ENCODE data around the gene WDTC1.

Gene WDTC1

GRCh38 chr1:27331426-27331825, 97.0 kb downstream of the WDTC1 start:
- no peak for TF ChIP-seq EZH2phosphoT487 (IDR thresholded peaks at IDR 0.05; ENCODE audit: low read depth)
- TF ChIP-seq, protein P1, sequence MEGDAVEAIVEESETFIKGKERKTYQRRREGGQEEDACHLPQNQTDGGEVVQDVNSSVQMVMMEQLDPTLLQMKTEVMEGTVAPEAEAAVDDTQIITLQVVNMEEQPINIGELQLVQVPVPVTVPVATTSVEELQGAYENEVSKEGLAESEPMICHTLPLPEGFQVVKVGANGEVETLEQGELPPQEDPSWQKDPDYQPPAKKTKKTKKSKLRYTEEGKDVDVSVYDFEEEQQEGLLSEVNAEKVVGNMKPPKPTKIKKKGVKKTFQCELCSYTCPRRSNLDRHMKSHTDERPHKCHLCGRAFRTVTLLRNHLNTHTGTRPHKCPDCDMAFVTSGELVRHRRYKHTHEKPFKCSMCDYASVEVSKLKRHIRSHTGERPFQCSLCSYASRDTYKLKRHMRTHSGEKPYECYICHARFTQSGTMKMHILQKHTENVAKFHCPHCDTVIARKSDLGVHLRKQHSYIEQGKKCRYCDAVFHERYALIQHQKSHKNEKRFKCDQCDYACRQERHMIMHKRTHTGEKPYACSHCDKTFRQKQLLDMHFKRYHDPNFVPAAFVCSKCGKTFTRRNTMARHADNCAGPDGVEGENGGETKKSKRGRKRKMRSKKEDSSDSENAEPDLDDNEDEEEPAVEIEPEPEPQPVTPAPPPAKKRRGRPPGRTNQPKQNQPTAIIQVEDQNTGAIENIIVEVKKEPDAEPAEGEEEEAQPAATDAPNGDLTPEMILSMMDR (IDR thresholded peaks at IDR 0.05; ENCODE audit: low read depth, low read length): no peak
- no peak overlapping the region for H3K9ac ChIP-seq (ENCODE audit: low read length)
- H3K4me2 ChIP-seq (ENCODE audit: low read length): no peak overlapping the region

DNA sequence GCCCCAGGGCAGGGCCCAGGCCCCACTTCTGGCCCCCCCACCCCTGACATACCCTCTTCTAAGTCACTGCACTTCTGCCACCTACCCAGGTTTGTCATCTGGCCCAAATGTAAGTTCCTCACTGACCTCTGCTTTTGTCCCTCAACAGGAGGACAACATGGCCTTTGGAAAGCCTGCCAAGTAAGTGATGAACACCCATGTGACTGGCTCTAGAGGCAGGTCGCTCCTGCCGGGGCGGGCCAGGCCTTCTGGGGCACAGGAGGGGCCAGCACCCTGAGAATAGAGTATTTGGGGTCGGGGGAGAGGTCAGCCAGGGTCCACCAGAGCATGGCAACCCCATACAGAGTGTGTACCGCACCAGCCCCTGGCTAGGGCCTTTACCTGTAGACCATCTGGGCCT, 97.5 kb downstream of the WDTC1 start:
- peaks cover 3% of the 10 kb centered on the region for H3K36me3 ChIP-seq (replicated peaks; ENCODE audit: low read depth, low read length)
- no peak overlapping the region for H3K4me3 ChIP-seq (ENCODE audit: low read length)
- H2AFZ ChIP-seq (ENCODE audit: low read depth, low read length): no peak overlapping the region
- peaks cover 27% of the 10 kb centered on the region for H3K79me2 ChIP-seq (ENCODE audit: low read length)
- no peaks in the 10 kb centered on the region for H4K20me1 ChIP-seq (ENCODE audit: insufficient read depth, low read length)
- no peak overlapping the region for H3K27ac ChIP-seq (ENCODE audit: low read length)
- TF ChIP-seq, protein P1 (IDR thresholded peaks at IDR 0.05; ENCODE audit: low read depth, low read length): no peak
- no peak for TF ChIP-seq EZH2phosphoT487 (IDR thresholded peaks at IDR 0.05; ENCODE audit: low read depth)
- no peaks in the 10 kb centered on the region for H3K9me3 ChIP-seq (ENCODE audit: insufficient read depth, low read length)
- H3K27me3 ChIP-seq (ENCODE audit: low read depth, low read length): no peaks in the 10 kb centered on the region
- H3K9ac ChIP-seq (ENCODE audit: low read length): no peak overlapping the region
- no peak overlapping the region for H3K4me2 ChIP-seq (ENCODE audit: low read length)
- H3K4me1 ChIP-seq (ENCODE audit: low read length): no peaks in the 10 kb centered on the region

More at GRCh38 chr1:27331426-27331825, 97.0 kb downstream of the WDTC1 start:
- Histone ChIP-seq H3K36me3 (replicated peaks; ENCODE audit: low read depth, low read length) (peaks cover 3% of the 10 kb centered on the region), H2AFZ (ENCODE audit: low read depth, low read length) (no peak overlapping the region), H3K4me1 (ENCODE audit: low read length) (no peaks in the 10 kb centered on the region), H3K79me2 (ENCODE audit: low read length) (peaks cover 32% of the 10 kb centered on the region), H4K20me1 (ENCODE audit: insufficient read depth, low read length) (no peaks in the 10 kb centered on the region), H3K27ac (ENCODE audit: low read length) (no peak overlapping the region), H3K9me3 (ENCODE audit: insufficient read depth, low read length) (no peaks in the 10 kb centered on the region), H3K4me3 (ENCODE audit: low read length) (no peak overlapping the region), H3K27me3 (ENCODE audit: low read depth, low read length) (no peaks in the 10 kb centered on the region)

- Histone ChIP-seq H3K79me2 (ENCODE audit: low read length) (peaks cover 21% of the 10 kb centered on the region), H3K4me3 (ENCODE audit: low read length) (no peak overlapping the region), H3K27me3 (ENCODE audit: low read depth, low read length) (no peaks in the 10 kb centered on the region), H2AFZ (ENCODE audit: low read depth, low read length) (no peak overlapping the region), H3K4me1 (ENCODE audit: low read length) (no peaks in the 10 kb centered on the region), H3K36me3 (replicated peaks; ENCODE audit: low read depth, low read length) (peaks cover 3% of the 10 kb centered on the region), H3K4me2 (ENCODE audit: low read length) (no peak overlapping the region), H3K9ac (ENCODE audit: low read length) (no peak overlapping the region), H3K9me3 (ENCODE audit: insufficient read depth, low read length) (no peaks in the 10 kb centered on the region), H3K27ac (ENCODE audit: low read length) (no peak overlapping the region), H4K20me1 (ENCODE audit: insufficient read depth, low read length) (no peaks in the 10 kb centered on the region)
- TF ChIP-seq EZH2phosphoT487 (IDR thresholded peaks at IDR 0.05; ENCODE audit: low read depth): no peak
- TF ChIP-seq, protein P1 (IDR thresholded peaks at IDR 0.05; ENCODE audit: low read depth, low read length): peak; percentile 67
These were observed 98.3 kb downstream of the WDTC1 start for GRCh38 chr1:27332536-27333281.

DNA sequence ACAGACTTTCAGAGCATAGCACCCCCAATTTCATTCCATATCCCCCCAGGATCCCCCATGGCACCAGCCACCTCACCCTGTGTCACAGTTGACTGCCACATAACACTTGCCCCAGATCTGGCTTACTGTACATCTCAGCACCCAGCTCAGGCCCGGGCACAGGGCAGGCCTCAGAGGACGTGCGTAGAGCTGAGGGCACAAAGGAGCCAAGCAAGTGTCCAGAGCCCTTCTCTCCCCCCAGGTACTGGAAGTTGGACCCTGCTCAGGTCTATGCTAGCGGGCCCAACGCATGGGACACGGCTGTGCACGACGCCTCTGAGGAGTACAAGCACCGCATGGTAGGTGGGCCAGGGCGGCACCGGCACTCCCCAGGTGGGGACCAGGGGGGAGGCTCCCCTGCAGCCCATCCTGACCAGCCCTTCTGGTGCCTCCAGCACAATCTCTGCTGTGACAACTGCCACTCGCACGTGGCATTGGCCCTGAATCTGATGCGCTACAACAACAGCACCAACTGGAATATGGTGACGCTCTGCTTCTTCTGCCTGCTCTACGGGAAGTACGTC, 99.4 kb downstream of the WDTC1 start:
- no peak overlapping the region for H3K27ac ChIP-seq (ENCODE audit: low read length)
- H3K27me3 ChIP-seq (ENCODE audit: low read depth, low read length): no peaks in the 10 kb centered on the region
- no peaks in the 10 kb centered on the region for H4K20me1 ChIP-seq (ENCODE audit: insufficient read depth, low read length)
- H3K79me2 ChIP-seq (ENCODE audit: low read length): peaks cover 10% of the 10 kb centered on the region
- H3K4me1 ChIP-seq (ENCODE audit: low read length): no peaks in the 10 kb centered on the region
- H3K9me3 ChIP-seq (ENCODE audit: insufficient read depth, low read length): no peaks in the 10 kb centered on the region
- no peak overlapping the region for H3K4me3 ChIP-seq (ENCODE audit: low read length)
- no peak overlapping the region for H3K9ac ChIP-seq (ENCODE audit: low read length)
- no peak overlapping the region for H2AFZ ChIP-seq (ENCODE audit: low read depth, low read length)
- H3K4me2 ChIP-seq (ENCODE audit: low read length): no peak overlapping the region
- H3K36me3 ChIP-seq (replicated peaks; ENCODE audit: low read depth, low read length): peaks cover 3% of the 10 kb centered on the region
- TF ChIP-seq, protein P1 (IDR thresholded peaks at IDR 0.05; ENCODE audit: low read depth, low read length): no peak
- TF ChIP-seq EZH2phosphoT487 (IDR thresholded peaks at IDR 0.05; ENCODE audit: low read depth): no peak

Measured in OCI-LY3 (cell line).